Measurements from ENCODE around the gene TBL3.

The TBL3 gene

DNA sequence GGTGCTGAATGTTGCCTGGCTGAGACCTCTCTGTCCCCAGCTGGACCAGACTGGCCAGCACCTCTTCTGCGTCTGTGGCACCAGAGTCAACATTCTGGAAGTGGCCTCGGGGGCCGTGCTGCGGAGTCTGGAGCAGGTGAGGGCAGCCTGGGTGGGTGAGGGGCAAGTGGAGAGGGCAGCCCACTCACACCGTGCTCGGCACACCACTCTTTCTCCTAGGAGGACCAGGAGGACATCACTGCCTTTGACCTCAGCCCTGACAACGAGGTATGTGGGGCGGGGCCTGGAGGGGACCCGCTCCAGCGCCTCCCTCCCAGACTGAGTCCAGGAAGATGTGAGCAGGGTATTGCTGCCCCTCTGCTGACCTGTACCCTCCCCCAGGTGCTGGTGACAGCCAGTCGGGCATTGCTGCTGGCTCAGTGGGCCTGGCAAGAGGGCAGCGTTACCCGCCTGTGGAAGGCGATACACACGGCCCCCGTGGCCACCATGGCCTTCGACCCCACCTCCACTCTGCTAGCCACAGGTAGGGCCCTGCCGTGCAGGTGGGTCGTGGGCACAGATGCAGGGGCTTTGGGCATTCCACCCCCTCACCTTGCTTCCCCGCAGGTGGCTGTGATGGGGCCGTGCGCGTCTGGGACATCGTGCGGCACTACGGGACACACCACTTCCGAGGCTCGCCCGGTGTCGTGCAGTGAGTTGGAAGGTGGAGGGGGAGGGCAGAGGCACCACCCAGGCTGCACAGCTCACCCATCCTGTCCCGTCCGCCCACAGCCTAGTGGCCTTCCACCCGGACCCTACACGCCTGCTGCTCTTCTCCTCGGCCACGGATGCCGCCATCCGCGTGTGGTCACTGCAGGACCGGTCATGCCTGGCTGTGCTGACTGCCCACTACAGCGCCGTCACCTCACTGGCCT is 2.6 kb downstream of the TBL3 start:
- H3K27ac ChIP-seq, result no peak overlapping the region
- no peak for TF ChIP-seq ZFX (IDR thresholded peaks at IDR 0.05)
- TF ChIP-seq, protein P1, sequence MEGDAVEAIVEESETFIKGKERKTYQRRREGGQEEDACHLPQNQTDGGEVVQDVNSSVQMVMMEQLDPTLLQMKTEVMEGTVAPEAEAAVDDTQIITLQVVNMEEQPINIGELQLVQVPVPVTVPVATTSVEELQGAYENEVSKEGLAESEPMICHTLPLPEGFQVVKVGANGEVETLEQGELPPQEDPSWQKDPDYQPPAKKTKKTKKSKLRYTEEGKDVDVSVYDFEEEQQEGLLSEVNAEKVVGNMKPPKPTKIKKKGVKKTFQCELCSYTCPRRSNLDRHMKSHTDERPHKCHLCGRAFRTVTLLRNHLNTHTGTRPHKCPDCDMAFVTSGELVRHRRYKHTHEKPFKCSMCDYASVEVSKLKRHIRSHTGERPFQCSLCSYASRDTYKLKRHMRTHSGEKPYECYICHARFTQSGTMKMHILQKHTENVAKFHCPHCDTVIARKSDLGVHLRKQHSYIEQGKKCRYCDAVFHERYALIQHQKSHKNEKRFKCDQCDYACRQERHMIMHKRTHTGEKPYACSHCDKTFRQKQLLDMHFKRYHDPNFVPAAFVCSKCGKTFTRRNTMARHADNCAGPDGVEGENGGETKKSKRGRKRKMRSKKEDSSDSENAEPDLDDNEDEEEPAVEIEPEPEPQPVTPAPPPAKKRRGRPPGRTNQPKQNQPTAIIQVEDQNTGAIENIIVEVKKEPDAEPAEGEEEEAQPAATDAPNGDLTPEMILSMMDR (conservative IDR thresholded peaks at IDR 0.05), result no peak

DNA sequence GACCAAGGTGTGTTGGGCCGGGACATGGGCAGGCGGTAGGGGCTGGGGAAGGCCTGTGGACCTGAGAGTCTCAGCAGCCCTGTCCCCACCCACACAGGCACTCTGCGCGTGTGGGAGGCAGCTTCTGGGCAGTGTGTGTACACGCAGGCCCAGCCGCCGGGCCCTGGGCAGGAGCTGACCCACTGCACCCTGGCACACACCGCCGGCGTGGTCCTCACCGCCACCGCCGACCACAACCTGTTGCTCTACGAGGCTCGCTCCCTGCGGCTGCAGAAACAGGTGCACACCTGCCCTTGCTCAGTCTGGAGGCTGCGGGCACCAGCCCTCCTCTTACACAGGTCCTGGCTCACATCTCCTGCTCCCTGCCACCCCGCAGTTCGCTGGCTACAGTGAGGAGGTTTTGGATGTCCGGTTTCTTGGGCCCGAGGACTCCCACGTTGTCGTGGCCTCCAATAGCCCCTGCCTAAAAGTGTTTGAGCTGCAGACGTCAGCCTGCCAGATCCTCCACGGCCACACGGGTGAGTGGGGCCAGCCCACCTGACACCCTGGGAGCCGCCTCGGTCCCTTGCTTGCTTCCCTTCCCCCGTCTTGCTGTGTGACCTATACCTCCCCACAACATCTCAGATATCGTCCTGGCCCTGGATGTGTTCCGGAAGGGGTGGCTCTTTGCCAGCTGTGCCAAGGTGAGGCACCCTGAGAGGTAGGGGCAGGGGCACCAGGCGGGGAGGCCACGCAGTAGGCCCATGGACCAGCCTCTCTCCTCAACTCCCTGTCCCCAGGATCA is 3.8 kb downstream of the TBL3 start:
- no peak for TF ChIP-seq ZFX (IDR thresholded peaks at IDR 0.05)
- TF ChIP-seq, protein P1 (conservative IDR thresholded peaks at IDR 0.05), result no peak
- no peak overlapping the region for H3K27ac ChIP-seq

DNA sequence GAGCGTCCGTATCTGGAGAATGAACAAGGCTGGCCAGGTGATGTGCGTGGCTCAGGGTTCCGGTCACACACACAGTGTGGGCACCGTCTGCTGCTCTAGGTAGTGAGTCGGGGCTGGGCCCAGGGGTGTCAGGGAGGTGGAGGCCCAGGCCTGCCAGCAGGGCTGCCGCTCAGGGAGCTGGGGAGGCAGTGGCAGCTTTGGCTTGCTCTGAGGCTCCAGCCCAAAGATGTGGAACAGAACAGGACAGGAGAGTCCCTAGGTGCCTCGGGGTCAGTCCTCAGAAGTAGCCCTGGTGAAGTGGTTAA is 4.3 kb downstream of the TBL3 start:
- TF ChIP-seq, protein P1 (conservative IDR thresholded peaks at IDR 0.05), result no peak
- TF ChIP-seq ZFX (IDR thresholded peaks at IDR 0.05), result no peak
- H3K27ac ChIP-seq, result no peak overlapping the region

DNA sequence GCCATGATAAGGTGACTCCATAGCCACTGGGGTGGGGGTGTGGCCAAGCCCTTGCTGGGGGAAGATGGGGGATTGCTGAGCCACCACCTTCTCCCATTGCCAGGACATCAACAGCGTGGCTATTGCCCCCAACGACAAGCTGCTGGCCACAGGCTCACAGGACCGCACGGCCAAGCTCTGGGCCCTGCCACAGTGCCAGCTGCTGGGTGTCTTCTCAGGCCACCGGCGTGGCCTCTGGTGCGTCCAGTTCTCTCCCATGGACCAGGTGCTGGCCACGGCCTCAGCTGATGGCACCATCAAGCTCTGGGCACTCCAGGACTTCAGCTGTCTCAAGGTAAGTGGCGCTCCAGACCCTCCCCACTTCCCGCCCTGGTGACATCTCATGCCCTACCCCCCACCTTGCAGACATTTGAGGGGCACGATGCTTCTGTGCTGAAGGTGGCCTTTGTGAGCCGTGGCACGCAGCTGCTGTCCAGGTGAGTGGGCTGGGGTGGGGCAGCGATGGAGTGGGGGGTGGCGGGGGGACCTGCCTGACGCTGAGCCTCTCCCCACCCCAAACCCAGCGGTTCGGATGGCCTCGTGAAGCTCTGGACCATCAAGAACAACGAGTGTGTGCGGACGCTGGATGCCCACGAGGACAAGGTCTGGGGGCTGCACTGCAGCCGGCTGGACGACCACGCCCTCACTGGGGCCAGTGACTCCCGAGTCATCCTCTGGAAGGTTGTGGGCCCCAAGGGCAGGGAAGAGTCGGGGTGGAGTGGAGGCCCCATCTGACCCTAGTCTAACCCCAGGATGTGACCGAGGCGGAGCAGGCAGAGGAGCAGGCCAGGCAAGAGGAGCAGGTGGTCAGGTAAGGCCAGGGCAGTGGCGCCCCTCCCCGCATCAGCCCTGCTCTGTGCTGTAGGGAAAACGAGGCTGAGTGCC is 5.4 kb downstream of the TBL3 start:
- TF ChIP-seq ZFX (IDR thresholded peaks at IDR 0.05), result no peak
- no peak overlapping the region for H3K27ac ChIP-seq

DNA sequence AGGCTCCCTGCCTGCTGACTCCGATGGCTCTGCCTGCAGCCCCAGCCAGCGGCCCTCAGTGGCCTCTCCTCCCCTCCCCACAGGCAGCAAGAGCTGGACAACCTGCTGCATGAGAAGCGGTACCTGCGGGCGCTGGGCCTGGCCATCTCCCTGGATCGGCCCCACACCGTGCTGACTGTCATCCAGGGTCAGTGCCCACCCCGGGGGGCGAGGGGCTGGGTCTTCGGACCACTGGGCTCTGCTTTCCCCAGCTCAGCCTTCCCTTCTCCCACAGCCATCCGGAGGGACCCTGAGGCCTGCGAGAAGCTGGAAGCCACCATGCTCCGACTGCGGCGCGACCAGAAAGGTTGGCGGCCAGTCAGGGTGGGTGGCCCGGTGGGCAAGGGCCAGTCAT is 6.0 kb downstream of the TBL3 start:
- TF ChIP-seq ZFX (IDR thresholded peaks at IDR 0.05), result no peak
- TF ChIP-seq, protein P1 (conservative IDR thresholded peaks at IDR 0.05), result no peak
- H3K27ac ChIP-seq, result no peak overlapping the region

DNA sequence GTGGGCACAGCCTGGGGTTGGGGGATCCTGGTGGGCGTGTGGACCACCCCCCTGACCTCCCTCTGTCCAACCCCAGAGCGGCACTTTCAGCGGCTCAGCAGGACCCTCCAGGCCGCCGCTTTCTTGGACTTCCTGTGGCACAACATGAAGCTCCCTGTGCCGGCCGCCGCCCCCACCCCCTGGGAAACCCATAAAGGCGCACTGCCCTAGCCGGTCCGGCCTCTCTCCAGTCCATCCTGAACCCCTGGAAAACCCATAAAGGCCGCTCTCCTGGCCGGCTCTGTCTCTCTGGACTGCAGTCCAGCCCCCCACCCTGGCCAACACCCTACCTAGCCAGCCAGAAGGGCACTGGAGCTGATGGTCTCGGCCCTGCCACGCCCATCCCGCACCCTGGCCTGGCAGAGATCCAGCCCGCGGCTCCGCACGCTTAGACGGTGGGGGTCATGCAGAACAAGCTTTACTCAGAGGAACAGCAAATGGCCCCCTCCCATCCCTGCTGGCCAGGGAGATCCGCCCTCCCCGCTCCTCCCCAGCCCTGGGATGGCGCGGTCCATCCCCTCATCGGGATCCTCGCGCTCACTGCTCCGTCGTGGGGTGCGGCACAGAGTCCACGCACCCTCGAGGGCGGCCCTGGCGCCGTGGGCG is 6.7 kb downstream of the TBL3 start:
- TF ChIP-seq ZFX (IDR thresholded peaks at IDR 0.05), result no peak
- TF ChIP-seq, protein P1 (conservative IDR thresholded peaks at IDR 0.05), result no peak
- no peak overlapping the region for H3K27ac ChIP-seq

All from C4-2B (cell line).